T1000 (cell line): Measurements from ENCODE around the gene LRRTM3.

ENCODE experiments used
- DNase-seq: peaks from one replicate; lab custom pipeline; 2025; ENCODE audit warnings: mixed read lengths; lab: John Stamatoyannopoulos, UW

Gene LRRTM3

DNA sequence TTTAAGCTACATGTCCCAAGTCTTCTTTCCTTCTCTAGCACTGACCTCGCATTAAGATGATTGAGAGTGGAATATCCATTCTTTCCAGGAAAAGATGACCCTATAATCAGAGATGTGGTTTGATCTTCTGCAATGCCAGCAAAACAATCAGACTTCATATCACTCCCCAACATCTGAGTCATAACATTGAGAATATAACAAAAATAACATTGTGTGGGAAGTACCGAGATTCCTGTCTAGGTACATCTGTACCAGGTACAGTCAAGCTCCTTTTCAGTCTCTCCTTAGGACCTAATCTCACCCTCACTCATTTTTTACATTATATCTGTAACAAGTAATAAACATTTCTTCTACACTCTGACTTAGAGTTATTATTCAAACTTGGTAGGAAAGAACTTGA, 201.6 kb downstream of the LRRTM3 start:
- no peak for DNase-seq

DNA sequence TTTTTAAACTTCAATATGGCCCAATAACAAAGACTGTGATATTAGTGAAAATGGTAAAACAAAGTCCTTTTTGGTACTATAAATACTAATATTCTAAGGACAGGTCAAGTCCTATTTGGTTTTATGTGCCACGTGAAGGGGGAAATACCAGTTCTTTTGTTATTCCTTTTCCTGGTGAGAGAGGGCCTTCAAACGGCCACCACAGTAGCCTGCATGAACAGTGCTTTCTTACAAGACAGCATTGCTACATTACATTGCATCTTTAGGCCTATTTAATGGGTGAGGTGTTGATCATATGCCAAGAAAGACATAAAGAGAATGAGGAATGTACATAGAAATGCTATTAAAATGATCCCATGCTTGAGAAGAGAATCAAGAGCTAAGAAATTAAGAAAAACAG, 214.8 kb downstream of the LRRTM3 start:
- DNase-seq = no peak

DNA sequence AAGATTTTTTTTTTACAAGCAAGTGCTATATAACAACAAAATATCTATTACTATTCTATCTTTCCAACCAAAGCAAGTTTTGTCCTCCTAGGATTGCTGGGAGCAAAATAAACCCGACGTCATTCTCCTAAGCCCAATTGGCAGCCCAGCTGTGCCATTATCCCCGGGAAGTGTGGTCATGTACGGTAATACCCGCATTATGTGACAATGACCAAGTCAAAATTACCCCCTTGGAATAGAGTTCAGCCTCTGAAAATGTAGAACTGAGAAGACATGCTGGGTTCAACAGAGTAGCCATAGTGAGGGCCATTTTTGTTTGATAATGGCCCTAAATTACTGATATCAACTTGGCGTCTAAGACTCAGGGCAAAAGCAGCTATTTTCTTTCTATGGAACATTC, 215.5 kb downstream of the LRRTM3 start:
- DNase-seq = no peak

DNA sequence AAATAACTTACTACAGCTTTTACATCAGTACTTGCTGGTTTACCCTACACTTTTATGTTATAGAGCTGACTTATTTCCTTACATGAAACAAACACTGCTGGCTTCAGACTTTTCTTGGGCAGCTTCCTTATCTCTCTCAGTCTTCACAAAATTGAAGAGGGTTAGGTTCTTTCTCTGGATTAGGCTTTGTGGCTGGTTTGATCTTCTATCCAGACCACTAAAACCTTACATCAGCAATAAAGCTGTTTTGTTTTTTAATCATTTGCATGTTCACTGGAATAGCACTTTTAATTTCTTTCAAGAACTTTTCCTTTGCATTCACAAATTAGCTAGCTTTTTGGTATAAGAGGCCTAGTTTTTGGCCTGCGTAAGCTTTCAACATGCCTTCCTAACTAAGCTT, 218.7 kb downstream of the LRRTM3 start:
- no peak for DNase-seq
